ENCODE results near the gene DNAJC25. TPM values are rescaled to one million over a fixed set of nuclear protein-coding genes. Genes with fewer than 3 reads are reported as not detected.

DNAJC25 gene
- total RNA-seq, 1 experiment from 2014 or later = 14.2 TPM

DNA sequence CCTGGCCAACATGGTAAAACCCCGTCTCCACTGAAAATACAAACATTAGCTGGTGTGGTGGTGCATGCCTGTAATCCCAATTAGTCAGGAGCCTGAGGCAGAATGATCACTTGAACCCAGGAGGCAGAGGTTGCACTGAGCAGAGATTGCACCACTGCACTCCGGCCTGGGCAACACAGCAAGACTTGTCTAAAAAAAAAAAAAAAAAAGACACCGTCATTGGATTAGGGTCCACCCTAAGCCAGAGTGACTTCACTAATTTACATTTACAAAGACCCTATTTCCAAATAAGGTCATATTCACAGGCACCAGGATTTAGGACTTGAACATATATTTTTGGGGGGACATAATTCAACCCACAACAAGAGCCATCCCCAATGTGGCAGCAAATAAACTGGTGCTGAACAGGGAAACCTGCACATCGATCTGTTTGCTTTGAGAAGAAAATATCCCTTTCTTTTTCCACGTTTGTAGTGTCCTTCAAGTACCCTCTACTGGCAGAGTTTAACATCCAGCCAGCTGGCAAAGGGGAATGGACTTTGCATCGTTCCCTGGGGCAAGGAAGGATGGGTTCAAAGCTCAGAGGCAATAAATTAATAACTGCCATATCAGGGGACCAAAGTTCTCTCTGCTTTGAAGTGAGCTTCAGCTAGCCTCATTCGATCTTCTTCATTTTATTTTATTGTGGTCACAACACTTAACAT is 3.7 kb upstream of the DNAJC25 start:
- peak; percentile 73 for DNase-seq (ENCODE audit: low read depth)

DNA sequence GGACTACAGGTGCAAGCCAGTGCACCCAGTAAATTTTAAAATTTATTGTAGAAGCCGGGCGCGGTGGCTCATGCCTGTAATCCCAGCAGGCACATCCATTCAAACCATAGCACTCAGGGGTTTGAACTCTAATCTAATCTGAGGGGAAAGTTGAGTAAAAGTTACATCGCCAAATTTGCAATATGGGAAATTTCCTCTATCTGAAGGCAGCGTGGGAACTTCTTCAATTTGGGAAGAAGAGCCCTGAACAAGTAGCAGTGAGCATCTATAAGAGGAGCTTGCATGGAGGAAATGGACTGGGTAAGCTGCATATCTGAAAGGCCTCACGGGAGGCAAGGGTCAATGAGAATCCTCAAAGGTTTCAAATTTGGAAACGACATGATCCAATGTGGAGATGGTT is 2.7 kb upstream of the DNAJC25 start:
- no peak for DNase-seq (ENCODE audit: low read depth)

DNA sequence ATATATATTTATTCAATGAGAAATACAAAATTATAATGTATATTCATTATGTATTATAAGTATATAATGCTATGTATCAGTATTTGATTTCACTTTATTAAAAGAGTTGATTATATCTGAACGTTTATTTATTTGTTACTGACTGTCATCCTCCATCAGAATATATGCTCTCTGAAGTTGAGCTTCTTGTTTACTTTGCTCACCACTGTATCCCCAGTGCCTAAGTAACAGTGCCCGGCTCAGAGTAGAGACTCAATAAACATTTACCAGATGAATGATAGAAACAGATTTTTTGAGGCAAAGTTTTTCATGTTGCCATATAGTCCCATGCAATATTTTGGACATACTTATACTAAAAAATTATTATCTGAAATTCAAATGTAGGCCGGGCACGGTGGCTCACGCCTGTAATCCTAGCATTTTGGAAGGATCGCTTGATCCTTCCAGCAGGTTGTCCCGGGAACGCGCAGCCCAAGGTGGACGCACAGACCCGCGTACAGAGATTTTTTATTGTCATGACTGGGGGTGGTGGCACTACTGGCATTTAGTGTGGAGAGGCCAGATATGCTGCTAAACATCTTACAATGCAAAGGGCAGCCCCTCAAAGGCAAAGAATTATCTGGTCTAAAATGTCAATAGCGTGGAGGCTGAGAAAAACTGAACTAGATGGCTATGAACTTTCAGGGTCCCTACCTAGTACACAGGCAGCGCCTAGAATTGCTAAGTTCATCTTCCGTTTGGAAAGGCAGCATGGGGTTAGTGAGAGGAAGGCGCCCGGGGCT is 761 bp upstream of the DNAJC25 start:
- DNase-seq (ENCODE audit: low read depth) = no peak

DNA sequence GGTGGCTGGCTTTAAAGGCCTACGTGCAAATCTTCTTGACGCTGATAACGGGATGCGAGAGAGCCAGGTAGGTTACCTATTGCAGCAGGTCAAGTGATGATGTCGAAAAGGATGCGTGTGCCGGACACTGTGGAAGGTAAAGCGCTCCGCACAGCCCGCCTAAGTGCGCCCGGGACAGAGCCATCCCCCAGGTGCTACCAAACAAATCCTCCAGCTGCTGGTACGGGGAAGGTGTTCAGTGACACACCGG is 245 bp upstream of the DNAJC25 start:
- DNase-seq (ENCODE audit: low read depth) = no peak

DNA sequence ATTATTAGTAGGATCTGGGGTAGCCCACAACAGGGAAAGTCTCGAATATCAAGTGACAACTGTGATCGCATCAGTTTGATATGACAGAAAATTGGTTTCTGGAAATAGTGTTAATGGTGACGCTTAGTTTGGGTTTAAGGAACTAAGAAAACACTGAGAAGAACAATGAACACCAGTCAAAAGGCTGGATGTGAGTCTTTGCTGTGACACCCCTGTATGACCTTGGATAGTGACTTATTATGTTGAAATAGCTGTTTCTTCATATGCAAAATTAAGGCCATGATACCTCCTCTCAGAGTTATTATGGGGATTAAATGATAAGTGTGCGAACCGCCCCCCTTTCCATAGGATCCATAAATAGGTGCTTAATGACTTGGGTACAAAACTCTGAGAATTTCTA is 926 bp downstream of the DNAJC25 start:
- DNase-seq (ENCODE audit: low read depth) = peak; percentile 10

DNA sequence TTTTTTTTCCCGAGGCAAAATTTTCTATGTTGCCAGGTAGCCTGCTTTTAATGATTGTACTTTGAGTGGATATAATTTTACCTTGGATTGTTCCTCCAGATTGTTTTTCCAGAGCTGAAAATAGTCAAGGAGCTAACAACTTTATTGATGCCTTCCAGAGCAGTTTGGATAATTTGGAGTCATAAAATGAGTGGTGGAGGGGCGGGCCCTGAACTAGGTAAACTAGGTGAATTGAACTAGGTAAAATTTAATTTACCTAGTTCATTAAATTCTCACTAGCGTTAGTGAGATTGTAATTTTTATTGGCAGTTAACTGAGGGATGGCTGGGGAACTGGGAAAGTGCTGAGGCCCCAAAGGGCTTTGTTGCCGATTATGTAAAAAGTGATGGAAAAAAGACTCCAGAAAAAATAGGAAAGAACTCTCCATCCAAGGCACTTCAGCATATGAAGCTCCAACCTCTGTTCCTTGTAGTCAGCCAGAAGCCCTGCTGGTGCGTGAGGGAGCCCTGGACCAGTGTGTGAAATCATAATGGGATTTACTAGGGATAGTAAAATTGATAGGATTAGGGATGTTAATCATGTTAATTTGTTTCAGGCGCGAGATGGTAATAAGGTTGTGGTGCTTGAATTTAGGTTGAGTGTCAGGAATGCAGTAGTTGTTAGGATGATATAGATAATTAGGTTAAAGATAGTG is 1.7 kb downstream of the DNAJC25 start:
- DNase-seq (ENCODE audit: low read depth) = no peak

DNA sequence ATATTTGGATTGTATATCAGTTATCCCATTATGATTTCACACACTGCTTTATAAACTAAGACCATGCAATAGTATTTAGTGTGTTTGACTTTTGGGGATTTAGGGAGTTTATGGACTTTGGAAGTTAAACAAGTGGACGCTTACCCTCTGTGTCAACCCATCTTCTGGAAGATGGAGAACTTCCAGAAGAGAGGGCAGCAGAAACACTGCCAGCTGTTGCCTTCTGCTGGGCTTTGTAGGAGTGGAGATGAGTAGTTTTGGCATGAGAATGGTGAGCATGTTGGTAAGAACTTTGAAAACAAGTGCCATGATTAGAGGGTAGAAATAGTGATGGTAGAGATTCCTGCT is 2.2 kb downstream of the DNAJC25 start:
- DNase-seq (ENCODE audit: low read depth) = no peak

DNA sequence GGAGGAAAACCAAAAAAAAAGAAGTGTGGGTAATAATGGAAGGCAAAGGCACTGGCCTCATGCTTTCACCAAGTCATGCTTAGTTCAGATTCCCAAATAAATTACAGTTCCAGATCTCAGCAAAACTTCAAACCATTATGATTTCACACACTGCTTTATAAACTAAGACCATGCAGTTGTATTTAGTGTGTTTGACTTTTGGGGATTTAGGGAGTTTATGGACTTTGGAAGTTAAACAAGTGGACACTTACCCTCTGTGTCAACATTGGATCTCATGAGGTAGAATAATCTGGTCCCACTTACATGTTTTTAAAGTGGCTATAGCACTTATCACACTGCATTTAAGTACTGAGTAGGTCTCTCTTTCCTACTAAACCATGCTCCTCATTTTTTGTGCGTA is 3.7 kb downstream of the DNAJC25 start:
- DNase-seq (ENCODE audit: low read depth) = no peak

DNA sequence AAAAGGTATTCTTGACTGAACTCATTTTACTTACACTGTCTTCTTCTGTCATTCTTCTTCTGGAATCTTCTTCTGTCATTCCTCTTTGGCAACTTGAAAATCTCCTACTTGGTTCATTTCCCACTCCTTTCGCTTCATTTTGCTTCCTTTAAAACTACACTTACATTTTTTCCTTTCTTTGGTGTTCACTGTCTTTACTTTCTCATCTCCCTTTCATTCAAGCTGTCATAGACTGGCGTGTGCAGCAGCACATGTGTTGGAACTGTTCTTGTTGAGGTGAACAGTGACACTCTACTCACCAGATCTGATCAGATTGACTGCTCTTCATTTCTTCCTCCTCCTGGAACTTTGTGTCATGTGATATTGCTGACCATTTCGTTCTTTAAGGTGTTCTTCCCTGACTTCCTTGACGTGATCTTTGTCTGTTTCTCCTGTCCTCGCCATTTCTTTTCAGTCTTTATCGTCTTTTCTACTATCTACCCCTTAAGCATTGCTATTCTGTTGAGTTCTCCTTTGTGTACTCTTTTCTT is 6.4 kb downstream of the DNAJC25 start:
- no peak for DNase-seq (ENCODE audit: low read depth)

DNA sequence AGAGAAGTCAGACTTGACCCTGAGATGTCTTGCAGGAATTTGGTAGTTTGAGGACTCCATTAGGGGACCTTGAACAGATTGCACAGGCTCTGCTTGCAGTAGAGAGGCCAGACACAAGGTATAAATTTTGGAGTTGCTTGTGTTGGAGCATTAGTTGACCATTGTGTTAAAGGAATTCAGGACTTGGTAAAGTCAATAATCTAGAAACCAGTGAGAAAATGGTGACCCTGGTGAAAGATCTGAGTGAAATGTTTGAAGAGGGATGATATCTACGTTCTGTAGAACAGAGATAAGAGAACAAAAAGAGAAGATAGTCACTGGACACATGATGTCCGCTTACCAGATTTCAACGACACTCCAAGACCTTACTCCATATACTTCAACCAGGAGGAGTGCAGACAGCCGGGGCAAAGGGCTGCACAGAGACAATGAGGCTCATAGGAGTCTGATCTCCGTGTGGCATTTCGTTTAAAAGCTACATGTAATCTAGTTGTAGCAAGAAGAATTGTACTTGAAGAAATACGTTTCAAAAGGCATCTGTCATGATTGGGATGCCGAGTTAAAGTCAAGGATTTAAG is 13.2 kb downstream of the DNAJC25 start:
- DNase-seq (ENCODE audit: low read depth) = no peak

DNA sequence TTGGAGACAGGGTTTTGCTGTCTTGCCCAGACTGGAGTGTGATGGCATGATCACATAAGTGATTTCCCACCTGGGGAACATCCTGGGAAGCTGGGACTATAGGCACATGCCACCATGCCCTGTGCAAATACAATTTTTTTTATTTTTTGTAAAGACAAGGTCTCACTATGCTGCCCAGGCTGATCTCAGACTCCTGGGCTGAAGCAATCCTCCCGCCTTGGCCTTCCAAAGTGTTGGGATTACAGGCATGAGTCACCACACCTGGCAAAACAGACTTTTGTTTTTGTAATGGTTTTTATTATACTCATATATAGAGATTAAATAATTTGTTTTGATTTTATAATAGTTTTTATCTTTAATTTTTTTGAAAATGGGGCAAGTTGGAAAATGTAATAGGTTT is 14.7 kb downstream of the DNAJC25 start:
- peak; percentile 32 for DNase-seq (ENCODE audit: low read depth)

DNA sequence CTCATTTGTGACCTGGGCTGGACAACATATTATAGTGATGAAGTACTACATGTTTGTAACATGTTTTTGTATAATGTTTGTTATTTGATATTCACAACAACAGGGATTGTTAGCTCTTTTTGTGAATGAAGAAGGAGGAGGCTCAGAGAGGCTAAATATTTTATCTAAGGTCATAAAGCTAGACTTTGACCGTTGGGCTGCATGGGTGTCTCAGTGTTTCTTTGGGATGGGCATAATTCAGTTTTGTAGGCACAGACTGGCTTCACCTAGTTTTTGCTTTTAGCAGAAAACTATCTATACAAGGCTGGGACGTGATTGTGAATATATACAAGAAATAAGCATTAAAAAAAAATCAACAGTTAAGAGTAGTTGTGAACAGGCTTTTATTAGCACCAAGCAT is 15.3 kb downstream of the DNAJC25 start:
- DNase-seq (ENCODE audit: low read depth) = no peak

DNA sequence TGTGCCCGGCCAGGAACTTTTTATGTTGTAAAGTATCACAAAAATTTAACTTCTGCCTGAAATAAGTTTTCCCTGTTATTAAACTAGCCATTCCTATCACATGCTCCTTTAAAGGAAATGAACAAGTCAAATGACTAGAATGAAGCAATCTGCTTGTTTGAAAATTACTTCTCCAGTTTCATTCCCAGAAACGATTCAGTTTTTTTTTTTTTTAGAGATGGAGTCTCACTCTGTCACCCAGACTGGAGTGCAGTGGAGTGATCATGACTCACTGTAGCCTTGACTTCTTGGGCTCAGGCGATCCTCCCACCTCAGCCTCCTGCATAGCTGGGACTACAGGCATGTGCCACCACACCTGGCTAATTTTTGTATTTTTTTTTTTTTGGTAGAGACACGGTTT is 16.9 kb downstream of the DNAJC25 start:
- peak; percentile 32 for DNase-seq (ENCODE audit: low read depth)

DNA sequence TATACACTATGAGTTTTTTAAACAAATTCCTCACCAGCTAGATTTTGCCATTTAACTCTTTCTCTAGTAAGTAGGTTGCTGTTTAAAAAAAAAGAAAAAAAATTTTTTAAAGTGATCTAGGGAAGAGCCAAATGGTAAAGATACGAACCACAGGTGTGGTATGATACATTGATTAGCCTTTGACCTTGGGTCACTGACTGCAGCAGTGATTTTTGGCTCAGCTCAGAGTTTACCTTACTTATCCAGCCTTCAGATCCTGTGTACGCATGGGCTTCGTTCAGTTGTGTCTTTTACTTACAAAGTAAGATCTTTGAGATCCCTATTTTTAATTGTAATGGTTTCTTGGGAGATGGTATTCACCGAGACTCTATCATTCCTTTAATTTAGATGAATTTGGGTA is 17.9 kb downstream of the DNAJC25 start:
- DNase-seq (ENCODE audit: low read depth) = no peak

DNA sequence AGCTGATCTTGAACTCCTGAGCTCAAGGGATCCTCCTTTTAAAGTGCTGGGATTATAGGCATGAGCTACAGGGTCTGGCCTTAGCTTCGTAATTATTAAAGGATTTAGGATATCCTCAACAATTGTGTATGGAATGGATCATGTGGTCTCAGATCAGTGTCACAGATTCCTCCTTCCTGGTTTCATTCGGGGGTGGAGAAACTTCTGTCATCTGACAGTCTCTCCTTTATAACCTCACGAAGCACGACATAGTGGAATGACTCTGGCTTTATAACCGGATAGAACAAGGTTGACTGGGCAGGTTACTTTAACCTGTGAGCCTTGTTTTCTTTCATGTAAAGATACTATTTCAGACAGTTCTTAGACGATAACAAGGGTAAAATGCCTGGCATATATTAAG is 25.9 kb downstream of the DNAJC25 start:
- no peak for DNase-seq (ENCODE audit: low read depth)

DNA sequence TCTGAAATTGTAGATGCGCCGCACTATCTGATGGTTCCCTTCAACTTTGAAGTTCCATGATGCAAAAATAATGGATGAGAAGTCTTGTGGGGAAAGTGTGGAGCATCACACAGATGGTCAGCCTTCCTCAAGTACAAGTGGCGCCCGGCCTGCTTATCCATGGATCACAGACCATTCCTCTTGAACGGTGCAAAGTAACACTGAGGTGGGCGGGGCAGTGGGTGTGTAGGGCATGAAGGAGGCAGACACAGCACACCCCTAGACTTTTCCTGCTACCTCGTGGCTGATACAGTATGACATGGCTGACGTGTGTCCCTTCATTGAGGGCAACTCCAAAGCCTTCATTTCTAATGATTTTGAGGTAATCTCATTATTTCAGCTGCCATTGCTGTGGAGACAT is 27.8 kb downstream of the DNAJC25 start:
- DNase-seq (ENCODE audit: low read depth) = no peak

DNA sequence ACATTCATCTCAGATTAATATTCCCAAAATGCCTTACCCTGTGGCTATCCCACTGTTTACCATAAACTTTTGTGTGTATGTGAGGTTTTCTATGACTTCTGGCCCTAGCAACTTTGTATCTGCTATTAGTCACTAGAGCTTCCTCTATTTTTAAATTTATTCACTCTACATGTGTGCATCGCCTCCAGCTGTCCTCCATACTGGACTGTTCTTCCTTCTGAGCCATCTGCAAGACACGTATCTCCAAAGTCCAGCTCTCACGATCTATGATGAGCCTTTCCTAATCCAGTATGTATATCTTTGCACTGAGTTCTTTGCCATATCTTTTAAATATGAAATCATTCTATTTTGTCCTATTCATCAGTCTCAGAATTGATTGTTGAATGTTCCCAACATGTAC is 28.6 kb downstream of the DNAJC25 start:
- DNase-seq (ENCODE audit: low read depth) = no peak

DNA sequence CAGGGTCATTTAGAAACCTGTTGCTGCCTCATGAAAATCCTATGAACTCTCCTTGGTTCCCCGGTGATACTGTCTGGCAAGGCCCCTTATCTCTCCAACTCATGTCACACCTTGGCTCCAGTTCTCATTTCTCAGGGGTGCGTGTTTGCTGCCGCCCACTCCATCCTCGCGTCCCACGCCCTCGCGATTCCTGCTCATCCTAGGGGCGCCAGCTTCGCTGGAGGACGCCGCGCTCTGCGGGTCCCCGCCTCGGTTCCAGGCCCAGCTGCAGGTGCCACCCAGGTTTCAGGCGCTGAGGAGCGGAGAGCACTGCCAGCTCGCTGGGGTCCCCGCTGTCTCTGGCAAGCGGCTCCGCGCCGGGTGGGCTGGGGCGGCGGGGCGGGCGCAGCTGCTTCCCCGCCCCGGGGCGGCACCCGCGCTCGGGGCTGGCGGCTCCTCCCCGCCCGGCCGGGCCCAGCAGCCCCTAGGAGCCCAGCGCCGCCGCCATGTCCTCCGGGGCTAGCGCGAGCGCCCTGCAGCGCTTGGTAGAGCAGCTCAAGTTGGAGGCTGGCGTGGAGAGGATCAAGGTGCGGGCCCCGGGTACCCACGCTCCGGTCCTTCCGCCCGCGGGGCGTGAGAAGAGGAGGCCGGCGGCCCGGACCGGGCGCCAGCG is 30.1 kb downstream of the DNAJC25 start, which contains the start of gene GNG10:
GNG10 (plus strand) TSS at position 456 of the 652 bp plus-strand sequence; CDS start at position 486, 30 bp downstream.
- peak; percentile 57 for DNase-seq (ENCODE audit: low read depth)

DNA sequence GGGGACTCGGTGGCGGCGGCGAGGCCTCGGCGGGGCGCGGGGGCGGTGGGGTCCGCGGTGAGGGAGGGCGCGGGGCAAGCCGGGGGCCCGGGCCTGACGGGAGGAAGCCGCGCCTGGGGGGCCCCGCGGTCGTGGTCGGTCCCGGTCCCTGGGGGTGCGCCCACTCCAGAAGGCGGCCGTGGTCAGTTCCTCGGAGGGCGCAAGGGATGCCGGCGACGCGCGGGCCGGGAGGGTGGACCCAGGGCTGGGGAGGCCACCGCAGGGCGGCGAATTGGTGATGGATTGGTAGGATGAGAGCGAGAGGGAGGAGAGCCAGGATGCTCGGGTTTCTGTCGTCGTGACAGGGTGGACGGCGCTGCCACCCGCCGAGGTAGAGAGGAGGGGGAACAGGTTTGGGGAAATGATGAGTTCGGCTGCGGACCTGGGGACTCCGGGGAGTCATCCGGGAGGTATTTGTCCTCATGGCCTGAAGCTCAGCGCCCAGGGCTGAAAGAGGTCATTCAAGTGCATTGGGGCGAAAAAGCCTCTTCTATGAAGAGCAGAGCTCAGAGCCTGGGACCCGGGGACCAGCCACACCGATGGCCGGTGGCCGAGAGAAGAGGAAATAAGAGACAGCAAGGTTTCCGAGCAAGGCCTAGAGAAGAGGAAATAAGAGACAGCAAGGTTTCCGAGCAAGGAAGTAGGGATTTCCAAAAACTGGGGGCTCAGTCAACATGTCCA is 30.8 kb downstream of the DNAJC25 start:
- peak; percentile 63 for DNase-seq (ENCODE audit: low read depth)

DNA sequence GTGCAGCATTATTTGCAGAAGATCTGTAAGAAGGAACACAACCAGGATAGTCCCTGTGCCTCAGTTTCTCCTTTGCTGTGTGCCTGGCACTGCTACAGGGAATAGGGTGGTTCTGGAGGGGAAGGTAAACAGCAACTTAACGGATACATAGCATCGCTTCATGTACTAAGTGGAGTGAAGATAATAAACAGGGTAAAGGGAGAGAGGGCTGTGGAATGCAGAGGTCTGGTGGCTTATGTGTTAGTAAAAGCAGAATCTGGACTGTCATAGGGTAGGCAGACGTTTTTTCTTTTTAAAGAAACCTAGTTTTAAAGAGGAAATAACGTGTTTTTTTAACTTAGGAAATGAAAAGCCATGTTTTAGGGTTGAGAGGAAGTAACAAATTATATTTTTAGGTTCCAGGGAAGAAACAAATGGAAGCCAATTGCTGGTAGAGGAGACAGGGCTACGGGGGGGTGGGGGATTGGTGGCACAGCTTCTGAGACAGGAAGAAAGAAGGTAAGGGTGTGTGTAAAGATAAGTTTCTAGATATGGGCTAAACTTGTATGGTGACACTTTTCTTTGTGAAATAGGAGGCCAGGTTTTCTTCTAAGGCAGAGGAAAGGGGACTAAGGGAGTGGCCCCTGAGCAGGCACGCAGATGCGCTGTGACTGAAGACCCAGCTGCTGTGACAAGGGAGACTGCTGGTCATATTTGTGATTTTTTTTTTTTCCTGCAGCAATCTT is 31.6 kb downstream of the DNAJC25 start:
- DNase-seq (ENCODE audit: low read depth) = no peak

All from M059J (cell line).